SIG-M5 treated with dmso at 0.1 percent for 504 hours (cell line): ENCODE measurements around the gene GABRP.
"Not testable (repeated sequence)": the region's sequence is repeated elsewhere in the genome, so short reads cannot be mapped to it uniquely, and the experiment has no call there.

Experiments
- DNase-seq: peaks from one replicate; lab custom pipeline; 2025; ENCODE audit not compliant: unreplicated experiment; lab: John Stamatoyannopoulos, UW

GABRP gene

DNA sequence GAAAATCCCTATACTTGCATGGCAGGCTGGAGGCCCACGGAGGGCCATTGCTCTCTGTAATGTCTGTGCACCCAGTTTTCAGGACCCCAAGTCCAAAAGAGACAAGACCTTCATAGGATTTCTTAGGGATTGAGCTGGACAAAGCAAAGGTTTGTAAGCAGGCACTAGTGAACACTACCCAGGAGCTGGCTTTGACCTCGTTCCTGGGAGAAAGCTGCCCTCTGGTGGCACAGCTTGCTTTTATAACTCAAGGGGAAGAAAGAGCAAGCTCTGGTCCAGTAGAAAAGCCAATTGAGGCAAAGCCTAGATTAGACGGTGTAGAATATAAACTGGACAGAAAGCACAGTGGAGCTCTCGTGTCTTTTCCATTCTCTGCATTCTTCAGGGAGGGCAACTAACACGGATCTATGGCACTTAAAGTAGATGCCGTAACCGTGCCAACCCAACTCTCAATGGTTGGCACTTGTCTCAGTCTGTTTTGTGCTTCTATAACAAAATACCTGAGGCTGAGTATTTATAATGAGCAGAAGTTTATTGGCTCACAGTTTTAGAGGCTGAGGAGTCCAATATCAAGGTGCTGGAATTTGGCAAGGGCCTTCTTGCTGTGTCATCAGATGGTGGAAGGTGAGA is 7.9 kb downstream of the GABRP start:
- peak; percentile 55 for DNase-seq

GRCh38 chr5:170792878-170793277 is 9.4 kb downstream of the GABRP start:
- no peak for DNase-seq

DNA sequence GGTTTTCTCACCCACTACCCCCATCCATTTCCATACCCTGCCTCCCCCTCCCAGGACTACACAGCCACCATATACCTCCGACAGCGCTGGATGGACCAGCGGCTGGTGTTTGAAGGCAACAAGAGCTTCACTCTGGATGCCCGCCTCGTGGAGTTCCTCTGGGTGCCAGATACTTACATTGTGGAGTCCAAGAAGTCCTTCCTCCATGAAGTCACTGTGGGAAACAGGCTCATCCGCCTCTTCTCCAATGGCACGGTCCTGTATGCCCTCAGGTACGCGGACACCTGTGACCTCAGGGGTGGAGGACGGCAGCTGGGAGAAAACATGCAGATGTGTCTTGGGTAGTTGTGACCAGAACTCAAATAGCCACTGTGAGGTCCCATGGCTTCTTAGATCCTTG is 11.6 kb downstream of the GABRP start:
- DNase-seq = no peak

DNA sequence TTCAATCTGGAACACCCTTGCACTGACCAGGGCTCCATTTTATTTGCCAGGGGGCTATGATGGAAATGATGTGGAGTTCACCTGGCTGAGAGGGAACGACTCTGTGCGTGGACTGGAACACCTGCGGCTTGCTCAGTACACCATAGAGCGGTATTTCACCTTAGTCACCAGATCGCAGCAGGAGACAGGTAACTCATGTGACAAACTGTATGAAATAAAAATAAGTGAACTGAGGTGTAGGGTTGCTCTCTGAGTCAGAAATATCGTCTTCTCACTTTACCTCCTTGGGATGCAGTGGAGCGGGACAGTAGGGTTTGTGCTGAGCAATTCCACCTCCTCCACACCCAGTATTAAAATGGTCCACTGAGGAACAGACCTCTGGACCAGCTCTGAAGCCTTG is 22.1 kb downstream of the GABRP start:
- no peak for DNase-seq

GRCh38 chr5:170809551-170809950 is 26.0 kb downstream of the GABRP start:
- DNase-seq = peak; percentile 29

DNA sequence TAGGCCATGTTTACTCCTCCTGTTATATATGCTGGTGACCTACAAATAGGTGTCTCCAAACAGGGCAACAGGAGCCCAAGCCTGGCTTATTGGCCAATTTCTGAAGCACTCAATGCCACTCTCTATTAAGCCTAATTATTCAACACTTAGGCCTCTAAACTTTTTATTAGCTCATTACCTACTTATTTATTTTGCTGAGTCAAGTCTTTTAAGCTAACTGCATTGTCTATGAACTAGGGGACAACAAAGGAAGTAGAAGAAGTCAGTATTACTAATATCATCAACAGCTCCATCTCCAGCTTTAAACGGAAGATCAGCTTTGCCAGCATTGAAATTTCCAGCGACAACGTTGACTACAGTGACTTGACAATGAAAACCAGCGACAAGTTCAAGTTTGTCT is 28.2 kb downstream of the GABRP start:
- DNase-seq = no peak

- DNase-seq = no peak
Measured at GRCh38 chr5:170813231-170813630, 29.7 kb downstream of the GABRP start.

DNA sequence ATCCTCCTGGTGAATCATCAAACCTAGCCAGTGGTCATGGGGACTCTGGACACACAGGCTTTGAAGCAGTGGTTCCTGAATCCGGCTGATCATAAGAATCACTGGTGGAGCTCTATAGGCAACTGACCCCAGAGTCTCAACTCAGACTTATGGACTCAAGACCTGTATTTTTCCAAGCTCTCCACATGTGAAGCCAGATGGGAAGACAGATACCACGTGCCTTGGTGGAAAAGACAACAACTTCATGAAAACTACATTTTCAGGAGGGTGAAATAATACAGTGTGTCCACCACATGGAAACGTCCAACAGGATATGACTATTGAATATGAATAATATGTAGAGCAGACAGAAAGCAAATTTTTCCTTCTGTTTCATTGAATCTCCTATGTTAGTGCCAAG is 33.7 kb downstream of the GABRP start:
- no peak for DNase-seq

DNA sequence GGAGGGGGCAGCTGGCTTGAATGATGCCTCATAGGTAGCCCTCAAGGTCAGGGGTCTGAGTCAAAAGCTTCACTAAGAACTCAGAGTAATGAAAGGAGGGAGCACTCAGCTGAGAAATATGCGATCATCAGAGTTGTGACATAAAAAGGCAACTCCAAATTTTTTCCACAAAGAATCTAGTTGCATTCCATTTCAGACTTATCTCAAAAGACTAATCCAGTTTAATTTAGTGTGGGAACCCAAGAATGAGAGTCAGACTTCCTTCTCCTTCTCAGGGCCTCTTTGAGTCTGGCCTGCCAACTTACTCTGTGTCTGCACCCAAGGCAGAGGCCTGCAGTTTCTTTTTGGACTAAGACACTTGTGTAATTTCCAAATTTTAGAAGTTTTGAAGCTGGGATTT is 34.7 kb downstream of the GABRP start:
- no peak for DNase-seq

GRCh38 chr5:170819824-170820223 is 36.3 kb downstream of the GABRP start:
- no peak for DNase-seq

DNA sequence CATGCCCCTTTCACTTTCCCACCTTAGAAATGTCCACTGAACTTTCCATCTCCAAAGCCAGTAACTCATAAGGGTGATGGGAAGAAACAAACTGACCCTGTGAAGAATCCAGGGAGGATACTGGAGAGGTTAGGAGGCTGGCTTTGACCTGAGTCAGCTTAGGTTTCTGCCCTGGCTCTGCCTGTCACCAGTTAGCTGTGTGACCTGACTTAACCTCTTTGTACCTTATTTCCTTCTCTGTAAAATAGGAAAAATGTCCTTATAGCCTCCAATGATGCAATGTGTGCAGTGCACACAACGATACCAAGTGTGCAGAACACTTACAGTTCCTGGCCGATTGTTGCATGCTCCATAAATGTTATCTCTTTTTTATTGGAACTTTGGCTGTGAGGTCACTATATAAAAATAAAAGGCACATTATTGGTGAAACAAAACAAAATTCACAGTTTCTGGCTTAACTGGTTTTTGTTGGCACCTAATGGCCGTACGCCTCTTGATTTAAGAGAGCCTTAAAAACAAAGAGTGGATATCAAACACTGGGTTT is 37.8 kb downstream of the GABRP start:
- no peak for DNase-seq

DNA sequence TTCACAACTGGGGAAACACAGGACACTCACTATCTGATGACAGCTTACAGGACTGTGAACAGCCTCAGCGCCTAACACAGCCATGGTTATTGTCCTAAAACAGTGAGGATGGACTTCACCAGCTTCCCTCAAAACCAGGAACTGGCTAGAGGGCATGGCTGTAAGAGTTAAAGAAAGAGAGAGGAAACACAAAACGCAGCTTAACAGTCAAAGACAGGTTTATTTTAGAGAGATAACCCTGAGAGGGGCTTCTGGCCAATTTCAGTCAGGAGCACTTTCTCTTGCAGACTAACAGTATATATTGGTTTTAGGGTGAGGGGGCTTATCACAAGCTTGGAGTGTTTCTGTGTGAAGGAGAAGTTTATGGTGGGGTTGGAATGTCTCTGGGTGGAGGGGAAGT is 42.6 kb downstream of the GABRP start:
- no peak for DNase-seq

DNA sequence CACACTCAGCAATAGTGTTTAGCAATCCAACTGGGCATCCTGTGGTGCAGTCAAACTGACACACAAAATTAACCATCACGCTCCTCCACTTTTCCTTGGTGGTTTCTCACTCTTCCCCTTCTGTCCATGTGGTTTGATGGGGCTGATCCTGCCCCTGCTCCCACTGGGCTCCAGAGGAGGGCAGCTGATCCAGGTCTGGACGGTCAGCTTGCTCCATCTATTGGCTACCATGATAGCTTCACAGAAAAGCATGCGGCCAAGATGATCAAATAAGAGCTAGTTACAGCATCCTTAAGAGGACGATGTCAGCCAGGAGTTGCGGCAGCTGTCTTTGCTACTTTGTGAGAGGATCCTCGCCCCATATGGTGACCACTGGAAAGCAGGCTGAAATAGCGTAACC is 48.7 kb downstream of the GABRP start:
- no peak for DNase-seq

DNA sequence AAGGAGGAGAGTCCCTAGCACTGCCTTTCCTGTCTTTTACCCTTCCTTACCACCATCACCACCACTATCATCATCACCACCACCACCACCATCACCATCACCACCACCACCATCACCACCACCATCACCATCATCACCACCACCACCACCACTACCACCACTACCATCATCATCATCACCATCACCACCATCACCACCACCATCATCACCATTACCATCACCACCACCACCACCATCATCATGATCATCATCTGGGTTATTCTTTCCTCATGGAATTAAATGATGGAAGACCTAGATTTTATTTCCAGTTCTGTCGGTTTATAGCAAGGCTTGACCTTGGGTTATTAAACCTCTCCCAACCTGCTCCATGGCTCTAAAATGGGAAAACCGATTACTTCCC is 50.5 kb downstream of the GABRP start:
- DNase-seq = not testable (repeated sequence)

GRCh38 chr5:170836226-170836625 is 52.7 kb downstream of the GABRP start:
- no peak for DNase-seq

DNA sequence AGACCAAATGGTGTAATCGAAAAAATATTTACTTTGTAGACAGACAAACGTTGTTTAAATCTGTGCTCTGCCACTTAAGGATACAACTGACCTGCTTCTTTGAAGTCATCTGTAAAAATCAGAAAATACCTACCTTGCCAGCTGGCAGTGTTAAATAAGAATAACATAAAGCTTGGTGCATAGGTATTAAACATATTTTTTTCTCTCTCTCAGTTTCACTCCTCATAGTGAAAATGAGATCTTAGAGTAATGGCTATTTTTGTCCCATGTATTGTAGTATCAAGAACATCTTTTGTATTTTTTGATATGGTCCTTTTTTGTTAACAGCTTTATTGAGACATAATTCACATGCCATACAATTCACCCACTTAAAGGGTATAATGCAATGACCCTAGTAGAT is 60.3 kb downstream of the GABRP start:
- no peak for DNase-seq

GRCh38 chr5:170844651-170845050 is 61.1 kb downstream of the GABRP start:
- no peak for DNase-seq

- DNase-seq = no peak
Measured at GRCh38 chr5:170846416-170846815, 62.9 kb downstream of the GABRP start.

DNA sequence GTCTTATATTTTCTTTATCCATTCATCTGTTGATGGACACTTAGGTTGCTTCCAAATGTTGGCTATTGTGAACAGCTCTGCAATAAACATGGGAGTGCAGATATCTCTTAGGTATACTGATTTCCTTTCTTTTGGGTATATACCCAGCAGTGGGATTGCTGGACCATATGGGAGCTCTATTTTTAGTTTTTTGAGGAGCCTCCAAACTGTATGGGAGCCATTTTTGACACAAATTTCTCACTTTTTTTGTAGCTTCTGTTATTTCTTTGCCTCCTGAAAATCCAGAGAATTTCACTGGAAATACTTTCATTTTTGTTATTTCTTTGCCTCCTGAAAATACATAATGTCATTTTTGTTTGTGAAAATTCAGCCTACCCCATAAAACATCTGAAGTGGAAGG is 63.3 kb downstream of the GABRP start:
- DNase-seq = no peak

DNA sequence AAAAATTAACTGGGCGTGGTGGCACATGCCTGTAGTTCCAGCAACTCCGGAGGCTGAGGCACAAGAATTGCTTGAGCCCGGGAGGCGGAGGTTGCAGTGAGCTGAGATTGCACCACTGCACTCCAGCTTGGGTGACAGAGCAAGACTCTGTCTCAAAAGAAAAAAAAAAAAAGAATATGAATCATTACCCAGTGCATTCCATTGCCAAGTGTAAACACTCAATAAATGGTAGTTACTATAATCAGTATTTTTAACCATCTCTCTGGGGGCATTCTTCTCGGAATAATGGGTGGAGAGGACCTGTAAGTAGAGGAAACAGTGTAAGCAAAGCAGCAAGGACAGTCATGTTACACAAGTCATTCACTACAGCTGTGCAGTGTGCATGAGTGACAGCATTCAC is 64.5 kb downstream of the GABRP start:
- DNase-seq = no peak

DNA sequence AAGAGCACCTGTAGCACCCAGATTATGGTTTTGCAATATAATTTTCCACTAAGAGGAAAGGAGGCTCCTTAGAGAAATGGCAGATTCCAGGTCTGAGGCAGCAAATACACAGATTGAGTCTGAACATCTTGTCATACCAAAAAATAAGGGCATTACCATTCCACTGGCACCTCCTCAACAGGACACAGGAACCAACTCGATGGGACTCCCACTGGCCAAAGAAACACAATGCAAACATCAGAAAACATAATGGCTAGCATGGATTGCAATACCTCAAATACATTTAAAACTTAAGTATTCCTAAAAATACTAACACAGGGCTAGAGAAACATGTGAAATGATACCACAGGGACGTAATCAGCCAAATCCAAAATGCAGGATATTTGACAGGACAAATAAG is 65.8 kb downstream of the GABRP start:
- DNase-seq = no peak

DNA sequence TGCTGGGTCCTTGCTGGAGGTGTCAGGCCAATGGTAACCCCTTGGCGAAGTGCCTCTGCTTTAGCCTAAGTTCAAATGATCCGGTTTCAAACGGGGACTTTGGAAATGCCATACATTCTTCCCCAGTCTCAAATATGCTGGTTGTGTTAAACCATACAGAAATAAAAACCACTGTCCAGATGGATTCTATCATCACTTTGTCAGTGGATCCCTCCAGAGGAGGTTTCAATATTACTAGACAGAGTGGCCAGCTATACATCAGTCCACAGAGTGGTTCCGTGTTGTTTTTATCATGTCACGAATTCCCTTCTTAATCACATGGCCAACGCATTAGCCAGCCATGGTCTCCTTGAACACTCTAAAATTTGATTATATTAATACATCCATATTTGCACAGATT is 71.0 kb downstream of the GABRP start:
- no peak for DNase-seq

DNA sequence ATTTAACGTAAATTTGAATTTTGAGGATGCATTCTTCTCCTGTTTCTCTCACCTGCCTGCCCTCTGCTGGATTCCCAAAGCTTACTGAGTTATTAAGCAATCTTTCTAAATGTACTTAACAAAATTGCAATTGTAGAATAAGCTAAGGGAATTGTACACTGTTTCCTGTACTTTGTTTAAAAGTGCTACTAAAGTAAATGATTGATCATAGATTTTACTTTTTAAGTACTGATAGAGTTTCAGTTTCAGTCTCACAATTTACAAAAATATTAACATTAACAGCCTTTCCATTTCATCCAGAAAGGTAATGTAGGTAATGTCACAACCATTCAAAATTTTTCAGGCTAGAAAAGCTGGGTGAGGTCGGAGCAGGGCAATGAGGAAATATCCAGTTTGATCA is 73.5 kb downstream of the GABRP start:
- no peak for DNase-seq
